Body of pancreas (tissue), 4 donors: Measurements from ENCODE around the gene LAG3.
"Not testable (repeated sequence)": the region's sequence is repeated elsewhere in the genome, so short reads cannot be mapped to it uniquely, and the experiment has no call there.

Experiments used
- CTCF ChIP-seq, 7 experiments: fragments of 450-650 bp in 4 of 7; fragments of 200-600 bp in 3 of 7; sonication (generic) in 3 of 7; IDR thresholded peaks; one replicate each; pipeline ENCODE4 v1.5.1; 2016 to 2019; ENCODE audit warnings: antibody characterized with exemption in 7 of 7
- POLR2A ChIP-seq, 3 donors: fragments of 450-650 bp; IDR thresholded peaks; one replicate each; pipeline ENCODE4 v1.6.1; 2016; ENCODE audit warnings: antibody characterized with exemption in 3 of 3, mild to moderate bottlenecking in 2 of 3

GRCh38 chr12:6742080-6742479 lies 30.2 kb upstream of the LAG3 start:
- not testable (repeated sequence) for TF ChIP-seq CTCF, POLR2A (IDR thresholded peaks at IDR 0.05)
